NCI-H226 (cell line): Measurements from ENCODE around the gene IFIT1B.
"Not testable (repeated sequence)": the region's sequence is repeated elsewhere in the genome, so short reads cannot be mapped to it uniquely, and the experiment has no call there.

Experiments
- DNase-seq: peaks from one replicate; pipeline ENCODE4 v3.0.0-alpha.2; 2015

The IFIT1B gene

DNA sequence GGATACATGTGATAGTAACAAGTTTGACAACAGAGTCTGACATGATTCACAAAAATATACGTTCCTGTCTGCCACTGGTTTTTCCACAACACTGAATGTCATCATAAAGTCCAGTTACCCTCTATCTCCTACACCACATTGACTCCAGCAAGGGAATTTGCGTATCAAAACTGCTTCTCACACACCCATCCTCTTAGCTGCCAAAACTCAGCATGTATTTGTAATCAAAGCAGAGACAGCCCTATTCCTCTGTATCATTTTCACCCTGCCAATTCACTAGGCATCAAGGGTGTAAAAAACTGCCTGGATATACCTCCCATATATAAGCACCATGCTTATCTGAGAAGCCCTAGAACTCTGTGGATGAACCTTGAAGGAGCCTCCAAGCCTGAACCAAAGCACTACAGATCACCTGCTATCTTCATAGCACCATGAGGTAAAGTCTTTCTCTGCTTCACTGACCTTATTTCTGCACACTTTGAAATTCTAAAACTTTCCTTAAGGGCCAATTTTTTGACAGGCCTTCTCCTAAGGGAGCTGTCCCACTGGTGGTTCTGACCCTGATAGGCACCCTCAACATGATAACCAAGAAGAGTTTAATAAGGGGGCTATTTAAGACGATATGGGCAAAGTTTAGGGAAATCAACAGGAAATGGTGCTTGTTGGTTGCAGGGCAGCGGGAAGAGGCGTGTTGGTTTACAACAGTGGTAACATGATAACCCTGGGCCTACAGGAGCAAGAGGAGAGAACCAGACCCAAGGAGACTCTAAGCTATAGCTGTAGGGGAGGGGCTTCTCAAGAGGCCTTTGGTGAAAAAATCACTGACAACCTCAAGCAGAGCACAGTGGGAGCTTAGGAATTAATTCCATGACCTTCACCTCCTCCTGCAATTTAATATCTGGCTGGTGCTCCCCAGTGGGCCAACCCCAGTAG lies at the start of gene IFIT1B:
Gene IFIT1B (plus strand): TSS at position 352 of the 933 bp plus-strand sequence. CDS start 80 bp downstream, at position 432.
- DNase-seq = no peak

- no peak for DNase-seq
Observed at GRCh38 chr10:89329151-89329550, 48.7 kb upstream of the IFIT1B start.

DNA sequence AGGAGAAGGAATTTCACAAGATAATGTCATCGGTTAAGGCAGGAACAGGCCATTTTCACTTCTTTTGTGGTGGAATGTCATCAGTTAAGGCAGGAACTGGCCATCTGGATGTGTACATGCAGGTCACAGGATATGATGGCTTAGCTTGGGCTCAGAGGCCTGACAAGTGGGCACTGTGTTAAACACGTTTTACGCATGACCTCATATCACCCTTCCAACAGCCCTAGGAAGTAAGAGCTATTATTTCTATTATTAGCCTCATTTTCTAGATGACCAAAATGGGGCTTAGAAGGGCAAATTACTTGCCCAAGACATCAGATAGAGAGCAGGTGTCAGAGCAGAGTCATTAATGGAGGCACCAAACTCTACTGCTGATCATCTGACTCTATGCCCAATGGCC lies 47.8 kb upstream of the IFIT1B start:
- not testable (repeated sequence) for DNase-seq

DNA sequence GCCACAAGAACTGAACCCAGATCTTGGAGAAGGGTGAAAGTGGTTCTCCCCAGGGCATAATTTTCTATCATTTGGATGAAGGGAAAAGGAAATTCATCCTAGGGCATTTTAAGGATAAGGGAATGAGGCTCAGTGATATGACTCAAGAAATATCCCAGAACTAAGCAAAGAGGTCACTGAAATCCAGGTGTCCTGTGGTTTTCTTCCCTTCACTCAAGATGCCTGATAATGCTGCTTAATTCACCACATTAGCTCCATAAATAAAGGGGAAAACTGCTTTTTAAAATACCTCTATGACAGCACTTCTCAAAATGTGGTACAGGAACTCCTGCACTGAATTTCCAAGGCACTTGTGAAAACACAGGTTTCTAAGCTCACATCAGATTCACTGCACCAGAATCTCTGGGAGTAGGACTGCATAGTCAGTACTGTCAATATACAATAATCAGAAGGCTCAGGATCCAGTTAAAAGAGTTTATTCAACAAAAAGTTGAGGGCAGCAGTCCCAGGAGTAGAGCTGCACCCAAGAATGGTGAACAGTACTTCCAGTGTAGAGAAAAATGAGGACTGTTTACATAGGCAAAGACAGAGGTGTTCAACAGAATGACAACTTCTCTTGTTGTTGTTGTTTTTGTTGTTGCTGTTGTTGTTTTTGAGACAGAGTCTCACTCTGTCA lies 47.2 kb upstream of the IFIT1B start:
- no peak for DNase-seq

DNA sequence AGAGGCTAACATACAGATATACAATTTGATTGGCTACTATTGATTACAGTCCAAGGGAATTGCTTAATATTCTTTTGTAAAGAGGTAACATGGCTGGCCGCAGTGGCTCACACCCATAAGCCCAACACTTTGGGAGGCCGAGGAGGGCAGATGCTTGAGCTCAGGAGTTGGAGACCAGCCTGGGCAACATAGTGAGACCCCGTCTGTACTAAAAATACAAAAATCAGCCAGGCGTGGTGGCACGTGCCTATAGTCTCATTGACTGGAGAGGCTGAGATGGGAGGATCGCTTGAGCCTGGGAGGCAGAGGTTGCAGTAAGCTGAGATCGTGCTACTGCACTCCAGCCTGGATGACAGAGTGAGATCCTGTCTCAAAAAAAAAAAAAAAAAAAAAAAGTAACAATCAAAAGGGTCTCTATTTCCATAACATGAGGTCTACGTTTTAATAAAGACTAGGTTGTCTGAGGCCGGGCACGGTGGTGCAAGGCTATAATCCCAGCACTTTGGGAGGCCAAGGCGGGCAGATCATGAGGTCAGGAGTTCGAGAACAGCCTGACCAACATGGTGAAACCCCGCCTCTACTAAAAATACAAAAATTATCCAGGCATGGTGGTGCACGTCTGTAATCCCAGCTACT lies 46.3 kb upstream of the IFIT1B start:
- DNase-seq = not testable (repeated sequence)

DNA sequence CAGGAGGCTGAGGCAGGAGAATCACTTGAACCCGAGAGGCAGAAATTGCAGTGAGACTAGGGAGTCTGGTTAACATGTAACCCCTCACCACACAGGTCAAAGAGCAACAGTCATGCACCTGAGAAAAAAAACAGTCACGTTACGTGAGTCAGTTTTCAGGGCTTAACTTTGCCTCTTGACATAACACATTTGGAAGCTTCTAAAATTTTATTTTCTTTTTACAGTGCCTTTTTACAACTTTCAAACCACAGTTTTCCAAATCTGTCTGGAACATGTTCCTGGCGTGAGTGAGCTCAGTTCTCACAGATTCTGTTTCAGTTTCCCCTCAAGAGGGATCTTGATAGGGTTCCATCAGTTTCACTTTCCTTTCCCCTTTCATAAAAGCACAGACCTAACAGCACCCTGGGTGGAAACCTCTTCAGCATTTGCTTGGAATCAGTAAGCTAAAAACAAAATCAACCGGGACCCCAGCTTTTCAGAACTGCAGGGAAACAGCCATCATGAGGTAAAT lies 45.7 kb upstream of the IFIT1B start:
- no peak for DNase-seq

DNA sequence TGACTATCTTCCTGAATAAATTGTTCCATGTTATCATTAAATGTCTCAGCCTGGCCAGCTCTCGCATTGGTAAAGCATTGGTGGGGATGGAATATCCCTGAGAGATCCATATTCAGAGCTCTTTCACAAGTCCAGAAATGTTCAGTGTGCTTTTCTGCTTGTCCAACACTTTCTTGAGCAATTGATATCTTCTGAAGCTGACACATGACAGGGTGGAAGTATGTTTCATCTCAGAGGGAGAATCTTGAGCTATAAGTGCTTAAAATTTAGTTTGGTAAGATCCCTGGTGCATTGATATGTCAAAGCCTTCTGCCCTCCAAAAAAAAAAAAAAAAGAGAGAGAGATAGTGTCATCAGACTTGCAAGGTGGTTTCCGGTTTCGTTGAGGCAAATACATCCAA lies 42.6 kb upstream of the IFIT1B start:
- DNase-seq = no peak

DNA sequence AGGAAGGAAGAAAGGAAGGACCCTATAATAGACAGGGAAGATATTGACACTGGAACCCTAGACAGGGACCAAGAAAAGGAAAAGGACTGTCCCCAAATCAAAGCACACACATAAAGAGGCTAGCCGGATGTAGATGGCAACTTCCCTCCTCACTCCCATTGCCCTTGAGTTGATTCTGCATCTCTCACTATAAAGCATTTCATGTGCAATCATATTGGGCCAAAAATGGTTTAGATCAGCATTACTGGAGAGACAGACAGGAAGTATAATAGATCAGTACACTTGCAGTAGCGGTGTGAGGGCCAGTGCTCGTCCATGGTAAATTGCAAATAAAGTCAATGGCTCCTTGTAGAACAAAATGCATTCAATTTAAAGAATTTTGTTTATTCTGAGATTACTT lies 41.6 kb upstream of the IFIT1B start:
- DNase-seq = no peak

DNA sequence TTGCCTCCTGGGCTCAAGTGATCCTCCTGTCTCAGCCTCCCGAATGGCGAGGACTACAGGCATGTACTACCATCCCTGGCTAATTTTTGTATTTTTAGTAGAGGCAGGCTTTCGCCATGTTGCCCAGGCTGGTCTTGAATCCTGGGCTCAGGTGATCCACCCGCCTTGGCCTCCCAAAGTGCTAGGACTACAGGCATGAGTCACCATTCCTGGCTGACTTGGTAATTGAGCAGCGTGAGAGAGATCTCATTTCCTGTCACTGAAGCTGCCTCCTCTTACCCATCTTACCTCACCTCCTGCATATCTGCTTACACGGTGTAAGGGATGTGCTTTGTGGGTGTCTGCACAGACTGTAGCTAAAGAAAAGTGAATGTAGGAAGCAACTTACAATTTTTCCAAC lies 40.4 kb upstream of the IFIT1B start:
- DNase-seq = peak; percentile 92

DNA sequence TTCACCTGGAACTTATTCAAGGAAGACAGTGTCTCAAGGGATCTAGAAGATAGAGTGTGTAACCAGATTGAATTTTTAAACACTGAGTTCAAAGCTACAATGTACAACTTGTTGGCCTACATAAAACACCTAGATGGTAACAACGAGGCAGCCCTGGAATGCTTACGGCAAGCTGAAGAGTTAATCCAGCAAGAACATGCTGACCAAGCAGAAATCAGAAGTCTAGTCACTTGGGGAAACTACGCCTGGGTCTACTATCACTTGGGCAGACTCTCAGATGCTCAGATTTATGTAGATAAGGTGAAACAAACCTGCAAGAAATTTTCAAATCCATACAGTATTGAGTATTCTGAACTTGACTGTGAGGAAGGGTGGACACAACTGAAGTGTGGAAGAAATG lies 39.1 kb upstream of the IFIT1B start:
- DNase-seq = no peak

GRCh38 chr10:89339875-89340274 lies 38.0 kb upstream of the IFIT1B start:
- DNase-seq = no peak

DNA sequence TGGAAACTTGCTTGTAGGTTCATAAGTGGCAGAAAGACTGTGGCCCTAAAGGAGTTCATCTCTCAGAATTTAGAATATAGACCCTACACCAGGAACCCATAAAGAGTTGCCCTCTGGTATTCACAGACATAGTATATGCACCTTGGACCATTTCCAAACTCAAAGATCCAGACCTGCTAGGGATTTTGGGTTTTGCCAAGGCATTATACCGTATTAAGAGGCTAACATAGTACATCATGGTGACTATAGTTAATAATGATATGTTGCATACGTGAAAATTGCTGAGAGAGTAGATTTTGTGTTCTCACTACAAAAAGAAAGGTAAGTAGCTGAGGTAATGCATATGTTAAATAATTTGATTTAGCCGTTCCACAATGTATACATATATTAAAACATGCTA lies 36.2 kb upstream of the IFIT1B start:
- no peak for DNase-seq

DNA sequence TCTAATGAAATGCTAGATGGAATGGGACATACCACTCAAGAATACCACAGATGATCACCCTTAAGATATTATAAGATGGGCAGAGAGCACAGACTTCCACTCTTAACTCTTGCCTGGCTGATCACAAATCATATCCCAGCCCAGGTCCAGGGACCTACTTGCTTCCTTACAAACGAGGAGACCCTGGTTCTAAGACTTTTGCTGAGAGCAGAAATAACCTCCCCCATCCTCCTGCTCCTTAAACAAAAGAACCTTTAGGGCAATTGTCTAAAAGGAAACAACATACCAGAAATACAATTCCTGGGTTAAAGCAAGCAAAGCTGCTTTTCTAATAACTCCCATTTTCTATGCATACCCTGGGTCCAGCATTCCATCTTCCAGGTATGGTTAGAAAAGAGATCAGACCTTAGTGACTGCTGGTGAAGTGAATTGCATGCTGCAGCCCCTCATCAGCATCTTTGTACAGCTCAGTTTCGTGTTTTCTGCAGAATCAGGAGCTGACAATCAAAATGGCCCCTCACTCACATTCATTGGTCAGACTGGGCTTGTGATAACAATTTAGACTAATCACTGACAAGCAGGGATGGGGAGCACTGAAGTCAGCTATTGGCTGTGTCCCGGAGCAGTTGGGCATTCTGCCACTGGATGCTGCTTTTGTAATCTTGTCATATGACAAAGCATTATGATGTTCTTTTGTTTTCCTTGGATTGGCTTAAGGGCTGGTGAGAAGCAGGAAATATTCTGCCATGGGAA lies 35.5 kb upstream of the IFIT1B start:
- peak; percentile 90 for DNase-seq

GRCh38 chr10:89343089-89343767 lies 34.6 kb upstream of the IFIT1B start:
- DNase-seq = no peak

DNA sequence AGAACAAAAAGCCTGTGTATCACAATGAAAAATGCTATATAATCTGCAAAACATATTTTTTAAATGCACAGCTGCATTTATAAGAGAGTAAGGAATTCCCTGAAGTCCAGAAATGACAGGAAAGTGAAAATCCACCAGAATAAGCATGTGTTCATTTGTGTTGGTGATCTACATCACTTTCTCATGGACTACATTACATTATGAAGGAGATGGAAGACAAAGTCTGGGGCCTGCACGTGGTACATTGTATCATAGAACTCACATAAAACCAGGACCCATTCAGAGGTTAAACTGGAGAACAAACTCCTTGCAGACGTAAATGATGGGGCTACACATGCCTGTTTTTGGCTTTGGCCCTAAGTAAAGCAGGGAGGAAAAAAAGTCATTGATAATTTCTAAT lies 33.7 kb upstream of the IFIT1B start:
- DNase-seq = no peak

DNA sequence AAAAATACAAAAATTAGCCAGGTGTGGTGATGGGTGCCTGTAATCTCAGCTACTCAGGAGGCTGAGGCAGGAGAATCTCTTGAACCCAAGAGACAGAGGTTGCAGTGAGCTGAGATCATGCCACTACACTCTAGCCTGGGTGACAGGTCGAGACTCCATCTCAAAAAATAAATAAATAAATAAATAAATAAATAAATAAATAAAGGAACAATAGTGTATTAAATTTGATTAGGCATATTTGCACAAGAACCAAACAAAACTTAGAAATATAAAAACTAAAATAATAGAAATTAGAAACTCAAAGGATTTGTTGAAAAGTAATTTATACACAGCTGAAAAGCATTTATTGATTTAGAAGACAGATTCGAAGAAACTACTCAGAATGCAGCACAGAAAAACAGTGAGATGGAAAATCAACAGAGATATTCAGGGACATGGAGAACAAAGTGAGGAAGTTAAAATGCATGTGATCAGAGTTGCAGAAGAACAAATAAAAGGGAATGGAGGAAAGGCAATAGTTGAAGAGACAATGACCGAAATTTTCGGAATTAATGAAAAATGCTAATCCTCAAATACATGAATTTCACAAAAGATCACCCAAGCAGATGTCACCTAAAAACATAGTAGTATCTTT lies 32.4 kb upstream of the IFIT1B start:
- DNase-seq = no peak

DNA sequence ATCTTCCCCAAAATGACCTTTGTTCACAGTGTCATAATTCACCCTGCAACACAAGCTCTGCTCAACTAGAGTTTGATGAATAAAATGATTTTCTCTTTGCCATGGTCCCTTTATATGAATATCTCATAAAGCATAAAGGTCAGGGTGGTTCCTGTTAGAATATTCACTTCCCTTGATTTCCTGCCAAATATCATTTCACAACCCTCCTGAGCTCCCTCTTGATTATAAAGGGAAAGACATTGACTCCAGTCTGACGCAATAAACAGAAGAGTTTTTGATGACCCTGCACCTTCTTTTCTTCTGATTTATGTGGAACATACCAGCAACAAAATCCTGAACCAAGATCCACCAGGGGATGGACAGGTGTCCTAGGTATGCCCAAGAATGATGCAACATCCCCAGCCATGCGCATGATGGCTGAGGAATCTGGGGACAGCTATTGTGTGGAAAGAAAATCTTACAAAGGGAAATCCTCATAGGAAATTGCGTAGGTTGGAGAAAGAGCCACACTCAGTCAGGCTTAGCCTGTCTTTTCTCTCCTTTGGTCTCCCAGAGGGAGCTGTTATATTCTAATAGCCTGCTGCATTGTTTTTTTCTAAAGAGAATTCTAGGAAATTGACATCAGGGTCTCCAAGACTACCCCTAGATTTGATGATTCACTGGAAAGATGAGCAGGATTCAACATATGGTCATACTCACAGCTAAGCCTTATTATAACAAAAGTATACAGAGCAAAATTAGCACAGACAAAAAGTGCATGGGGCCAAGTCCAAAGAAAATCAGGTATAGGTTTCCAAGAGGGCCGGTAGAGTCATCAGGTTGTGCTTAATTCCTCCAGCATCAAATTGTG lies 31.2 kb upstream of the IFIT1B start:
- DNase-seq = peak; percentile 79

DNA sequence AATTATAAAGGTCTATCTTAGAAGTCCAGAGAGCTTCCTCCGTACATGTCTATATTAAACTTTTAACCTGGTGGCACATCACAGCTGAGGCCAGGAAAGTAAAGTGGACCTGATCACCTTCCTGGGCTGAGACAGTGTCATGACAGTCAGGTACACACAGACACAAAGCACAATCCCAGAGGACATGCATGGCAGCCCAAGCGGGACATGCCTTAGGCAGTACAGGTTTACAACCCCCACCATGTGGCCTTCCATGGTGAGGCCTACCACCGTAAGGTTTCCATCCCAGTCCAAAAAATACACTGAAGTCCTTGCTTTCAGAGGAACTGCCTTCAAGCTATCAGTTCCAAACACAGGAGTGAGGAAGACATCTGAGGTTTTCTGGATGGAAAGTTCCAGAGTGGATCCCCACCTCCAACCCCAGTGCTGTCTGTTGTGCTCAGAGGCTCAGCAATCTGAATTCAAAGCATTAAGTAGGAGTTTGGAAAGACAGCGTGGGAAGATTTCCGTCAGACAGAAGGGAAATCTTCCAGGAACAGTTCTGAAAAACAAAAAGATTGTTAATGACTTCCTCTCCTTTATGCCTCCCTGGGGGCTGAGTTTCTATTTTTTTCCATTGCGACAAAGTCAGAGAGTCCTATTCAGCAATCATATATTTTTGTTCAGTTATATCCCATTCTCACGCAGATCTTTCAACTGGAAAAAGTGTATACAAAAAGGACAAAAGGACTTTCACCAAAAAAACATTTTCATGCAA lies 30.0 kb upstream of the IFIT1B start:
- no peak for DNase-seq

GRCh38 chr10:89348481-89348880 lies 29.4 kb upstream of the IFIT1B start:
- no peak for DNase-seq

DNA sequence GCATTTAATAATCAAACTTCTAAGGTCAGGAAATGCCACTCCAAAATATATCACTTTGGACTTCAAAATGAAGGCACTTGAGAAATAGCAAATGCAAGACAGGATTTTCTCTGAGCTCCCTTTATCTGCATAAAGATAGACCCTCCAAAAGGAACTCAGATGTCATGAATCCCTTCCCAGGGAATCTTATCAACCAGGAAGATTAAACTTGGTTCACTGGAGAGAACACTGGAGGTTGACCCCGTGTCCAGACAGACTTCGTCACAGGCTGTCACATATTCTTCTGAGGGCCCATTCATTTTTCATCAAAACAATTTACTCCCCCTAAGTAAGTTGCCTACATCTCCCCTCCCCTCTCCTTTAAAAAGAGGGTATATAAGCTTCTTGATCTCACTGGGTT lies 28.9 kb upstream of the IFIT1B start:
- DNase-seq = no peak
